Activated effector memory CD4-positive, alpha-beta T cell treated with anti-CD3 and anti-CD28 coated beads, Interleukin-2, amount 50 U/mL, for 16 hours (primary cell): Measurements from ENCODE around the gene ARMC2.
"Not testable (repeated sequence)": the region's sequence is repeated elsewhere in the genome, so short reads cannot be mapped to it uniquely, and the experiment has no call there.

ENCODE experiments used
- DNase-seq: peaks from one replicate; pipeline ENCODE4 v3.0.0-alpha.2; 2020

Gene ARMC2

GRCh38 chr6:108921547-108922361 is 73.5 kb downstream of the ARMC2 start:
- DNase-seq, result no peak

DNA sequence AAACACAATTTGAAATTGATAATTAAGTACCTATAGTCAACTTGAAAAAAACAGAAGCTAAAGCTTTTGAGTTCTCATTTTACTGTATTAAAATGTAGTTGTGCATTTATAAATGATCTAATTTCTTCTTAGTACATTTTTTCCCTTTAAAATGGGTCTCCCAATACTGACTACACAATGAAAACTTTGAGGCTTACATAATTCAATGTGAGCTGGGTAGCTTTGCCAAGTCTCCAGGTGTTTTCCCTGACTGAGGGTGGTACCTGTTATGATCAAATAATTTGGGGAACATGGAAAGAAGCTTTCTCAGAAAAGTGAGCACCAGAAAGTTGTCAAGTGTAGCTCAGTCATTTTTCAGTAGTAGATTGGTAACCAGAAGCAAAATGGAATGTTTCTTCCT is 74.3 kb downstream of the ARMC2 start:
- DNase-seq, result no peak

GRCh38 chr6:108927927-108928326 is 79.7 kb downstream of the ARMC2 start:
- DNase-seq, result no peak

- DNase-seq, result no peak
Measured at GRCh38 chr6:108928650-108929049, 80.4 kb downstream of the ARMC2 start.

DNA sequence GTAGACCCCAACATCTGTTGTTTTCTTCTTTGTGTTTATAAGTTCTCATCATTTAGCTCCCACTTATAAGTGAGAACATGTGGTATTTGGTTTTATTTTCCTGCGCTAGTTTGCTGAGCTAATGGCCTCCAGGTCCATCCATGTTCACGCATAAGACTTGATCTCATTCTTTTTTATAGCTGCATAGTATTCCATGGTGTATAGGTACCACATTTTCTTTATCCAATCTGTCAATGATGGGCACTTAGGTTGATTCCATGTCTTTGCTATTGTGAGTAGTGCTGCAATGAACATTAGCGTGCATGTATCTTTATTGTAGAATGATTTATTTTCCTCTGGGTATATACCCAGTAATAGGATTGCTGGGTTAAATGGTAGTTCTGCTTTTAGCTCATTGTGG is 82.9 kb downstream of the ARMC2 start:
- DNase-seq, result not testable (repeated sequence)

- no peak for DNase-seq
Measured at GRCh38 chr6:108937170-108937569, 88.9 kb downstream of the ARMC2 start.

- no peak for DNase-seq
Measured at GRCh38 chr6:108940741-108941140, 92.5 kb downstream of the ARMC2 start.

GRCh38 chr6:108941281-108941680 is 93.1 kb downstream of the ARMC2 start:
- DNase-seq, result no peak

- no peak for DNase-seq
Measured at GRCh38 chr6:108941859-108942258, 93.6 kb downstream of the ARMC2 start.

DNA sequence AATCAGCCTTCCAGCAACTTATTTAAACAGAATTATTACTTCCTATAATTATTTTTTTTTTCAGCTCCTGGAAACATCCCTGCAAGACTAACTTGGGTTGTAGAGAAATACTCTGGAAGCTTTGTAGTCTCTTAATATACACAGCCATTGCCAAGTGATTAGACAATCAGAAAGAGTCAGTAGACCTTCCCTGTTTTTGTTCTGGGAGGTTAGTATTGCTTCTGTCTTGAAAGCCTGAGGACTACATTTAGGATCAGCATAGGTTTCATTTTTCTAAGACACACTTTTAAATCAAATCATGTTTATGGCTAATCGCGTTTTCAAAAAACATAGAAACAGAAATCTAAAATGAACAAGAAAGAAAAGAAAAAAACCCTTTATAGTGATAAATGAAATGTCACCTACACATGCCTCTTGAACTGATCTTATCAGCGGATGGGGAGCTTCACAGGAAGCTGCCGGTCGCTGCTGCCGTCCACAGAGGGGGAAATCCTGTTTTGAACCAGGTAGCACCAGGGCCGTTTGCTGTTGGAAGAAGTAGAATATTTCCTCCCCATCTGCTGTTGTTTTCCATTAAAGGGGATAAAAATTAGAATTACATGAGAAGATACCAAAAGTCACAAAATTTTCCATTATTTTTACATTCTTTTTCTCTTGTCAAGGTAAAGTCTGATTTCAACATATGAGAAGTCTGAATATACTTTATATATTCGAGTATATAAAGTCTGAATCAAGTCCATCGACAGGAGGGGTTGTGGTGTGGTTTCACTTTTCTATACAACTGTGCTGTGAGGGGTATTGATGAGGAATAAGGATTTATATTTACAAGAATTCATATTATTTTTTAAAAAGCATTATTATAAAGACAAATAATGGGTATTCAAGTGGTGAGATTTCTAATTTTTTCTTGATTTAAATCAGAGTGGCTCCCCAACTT is 94.6 kb downstream of the ARMC2 start:
- peak; percentile 87 for DNase-seq

DNA sequence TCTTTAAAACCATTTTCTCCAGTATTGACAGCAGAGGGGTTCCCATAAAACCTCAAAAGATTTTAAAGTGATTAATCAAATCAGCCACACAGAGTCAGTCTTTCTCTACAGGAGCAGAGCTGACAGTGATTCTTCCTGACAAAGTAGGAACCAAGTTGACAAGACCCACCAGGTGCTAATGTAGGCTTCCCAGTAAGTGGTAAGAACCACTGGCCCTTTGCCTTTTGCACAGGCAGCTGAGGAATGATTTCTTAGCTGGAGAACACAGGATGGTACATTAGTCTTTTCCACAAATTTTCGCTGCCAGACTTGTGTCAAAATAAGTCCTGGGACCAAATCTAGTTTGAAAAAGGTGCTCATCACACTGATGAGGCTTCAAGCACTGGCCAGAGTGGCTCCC is 95.8 kb downstream of the ARMC2 start:
- DNase-seq, result no peak

DNA sequence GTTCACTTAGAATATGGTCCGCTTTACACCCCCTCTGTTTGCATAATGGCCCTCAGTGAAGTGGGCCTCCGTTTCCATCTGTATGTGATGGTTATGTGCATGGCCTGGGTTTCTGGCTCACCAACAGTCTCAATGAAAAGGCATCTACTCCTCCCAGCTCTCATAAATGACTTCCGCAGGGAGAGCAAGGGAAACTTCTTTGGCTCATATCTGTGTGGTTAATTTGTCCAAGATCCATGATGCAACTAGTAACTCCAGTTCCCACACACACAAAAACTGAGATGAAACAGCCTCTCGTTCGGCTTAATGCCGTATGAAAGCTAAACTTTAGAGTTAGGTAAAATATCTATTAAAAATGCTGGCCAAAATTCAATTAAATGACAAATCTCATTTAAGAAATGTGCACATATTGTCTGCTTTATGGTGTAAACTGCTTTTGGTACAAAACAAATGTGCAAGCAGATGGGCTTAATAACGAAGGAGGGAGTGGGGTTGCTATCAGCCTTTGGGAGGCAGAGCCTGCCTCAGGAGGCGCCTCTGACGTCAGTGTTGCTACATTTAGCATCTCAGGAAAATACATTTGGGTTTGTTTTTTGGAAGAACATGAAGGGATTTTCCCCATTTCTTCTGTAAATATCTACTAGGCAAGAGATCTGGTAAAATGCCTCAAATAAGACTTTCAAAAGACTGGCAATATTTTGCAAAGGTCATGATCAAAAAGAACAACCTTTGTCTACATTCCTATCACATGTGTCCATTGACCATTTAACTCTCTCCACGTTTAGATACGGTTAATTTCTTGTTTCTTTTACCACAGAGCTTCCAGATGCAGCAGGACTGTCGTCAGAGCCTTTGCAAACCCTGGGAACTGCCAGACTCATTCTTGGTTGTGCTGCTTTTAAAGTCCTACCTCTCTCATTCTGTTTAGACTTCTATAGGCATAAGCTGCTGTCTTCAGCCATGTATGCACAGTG is 96.8 kb downstream of the ARMC2 start:
- DNase-seq, result no peak

DNA sequence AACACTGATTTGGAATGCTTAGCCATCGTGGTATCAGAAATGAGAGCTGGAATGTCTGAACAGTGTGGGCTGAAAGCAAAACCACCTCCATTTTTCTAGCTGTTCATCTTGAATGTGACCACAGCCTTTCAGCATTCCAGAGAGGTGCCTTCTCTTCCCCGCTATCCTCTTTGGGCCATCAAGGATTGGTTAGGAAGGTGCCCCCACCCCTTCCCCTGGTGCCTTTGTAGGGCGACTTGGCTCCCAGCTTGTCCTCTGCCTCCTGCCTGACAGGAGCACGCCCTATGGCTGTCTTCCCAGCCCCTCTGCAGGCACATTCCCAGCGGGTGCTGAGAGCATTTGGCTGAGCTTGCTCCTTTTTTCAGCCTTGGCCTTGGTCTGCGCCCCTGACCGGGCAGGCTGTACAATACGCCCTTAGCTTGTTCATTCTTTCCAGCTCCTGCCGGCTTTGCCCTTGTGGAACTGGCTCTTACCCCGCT is 97.5 kb downstream of the ARMC2 start:
- DNase-seq, result no peak

DNA sequence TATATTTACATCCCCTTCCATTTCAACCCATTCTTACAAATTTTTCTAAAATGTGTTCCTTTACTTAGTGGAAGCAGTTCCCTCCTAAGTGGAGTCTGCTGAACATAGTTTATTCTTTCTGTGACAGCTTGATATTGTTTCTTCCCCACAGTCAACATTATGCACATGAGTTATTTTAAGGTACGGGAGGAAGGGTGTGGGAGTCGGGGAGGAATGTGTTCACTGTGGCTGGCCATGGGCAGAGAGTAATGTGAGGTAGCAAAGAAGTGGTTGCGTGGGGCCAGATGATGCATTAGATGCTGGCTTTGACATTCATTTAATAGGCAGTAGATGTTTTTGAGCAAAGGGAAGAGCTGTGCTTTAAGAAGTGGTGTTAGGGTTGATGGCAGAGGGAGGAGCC is 98.5 kb downstream of the ARMC2 start:
- DNase-seq, result no peak

DNA sequence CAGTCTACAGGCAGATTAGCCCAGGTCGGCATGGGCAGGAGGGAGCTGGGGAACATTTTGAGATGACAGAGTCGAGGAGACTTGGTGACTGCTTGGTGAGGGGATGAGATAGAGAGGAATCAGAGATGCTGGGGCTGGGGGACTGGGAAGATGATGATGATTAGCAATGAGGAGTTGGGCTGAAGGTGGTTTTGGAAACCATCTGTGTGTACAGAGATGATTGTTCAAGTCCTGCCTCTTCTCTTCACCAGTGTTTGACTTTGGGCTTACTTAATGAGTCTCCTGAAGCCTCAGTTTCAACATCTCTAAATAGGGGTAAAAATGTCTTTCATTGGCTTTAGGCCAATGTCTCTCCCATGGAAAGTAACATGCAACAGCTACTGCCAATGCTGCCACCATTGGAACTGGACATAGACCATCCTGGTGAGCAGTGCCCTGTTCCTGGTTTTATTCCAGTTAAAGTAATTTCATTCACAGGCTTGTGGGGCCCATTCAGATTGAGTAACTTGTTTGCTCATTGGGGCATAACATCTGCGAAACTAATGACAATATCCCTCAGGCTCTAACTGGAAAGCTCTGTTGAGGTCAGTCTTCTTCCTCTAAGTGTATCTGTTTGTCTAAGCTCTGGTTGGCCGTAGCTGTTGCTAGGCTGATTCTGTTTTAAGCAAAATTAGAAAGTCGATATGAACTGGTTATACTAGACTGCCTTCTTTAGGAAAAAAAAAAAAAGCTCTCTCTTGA is 99.1 kb downstream of the ARMC2 start:
- no peak for DNase-seq

GRCh38 chr6:108948181-108948661 is 100.0 kb downstream of the ARMC2 start:
- DNase-seq, result no peak

DNA sequence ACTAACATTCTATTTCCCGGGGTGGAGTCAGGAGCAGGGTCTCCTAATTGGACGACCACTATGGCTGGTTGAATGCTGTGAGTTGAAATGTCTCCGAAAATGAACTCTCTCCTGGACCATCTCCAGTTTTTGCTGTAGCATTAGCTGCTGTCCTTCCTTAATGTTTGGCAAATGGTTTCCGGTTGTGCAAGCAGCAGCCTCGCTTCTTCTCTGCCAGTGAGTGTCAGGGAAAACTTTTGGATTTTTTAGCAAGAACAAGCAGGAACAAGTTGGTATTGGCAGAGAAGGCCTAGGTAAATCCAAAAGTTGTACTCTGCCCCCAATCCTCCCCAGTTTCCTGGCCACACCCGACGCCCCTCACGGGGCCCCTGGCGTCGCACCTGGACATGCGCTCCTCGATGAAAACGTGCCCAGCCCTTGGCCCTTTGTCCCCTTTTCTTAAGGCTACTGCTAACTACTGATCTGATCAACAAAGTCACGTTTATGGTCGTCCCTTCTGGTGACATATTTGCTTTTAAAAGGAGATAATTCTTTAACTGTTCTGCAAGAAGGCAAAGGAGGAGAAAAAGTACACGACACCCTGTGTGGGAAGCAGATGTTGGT is 103.2 kb downstream of the ARMC2 start:
- DNase-seq, result no peak

DNA sequence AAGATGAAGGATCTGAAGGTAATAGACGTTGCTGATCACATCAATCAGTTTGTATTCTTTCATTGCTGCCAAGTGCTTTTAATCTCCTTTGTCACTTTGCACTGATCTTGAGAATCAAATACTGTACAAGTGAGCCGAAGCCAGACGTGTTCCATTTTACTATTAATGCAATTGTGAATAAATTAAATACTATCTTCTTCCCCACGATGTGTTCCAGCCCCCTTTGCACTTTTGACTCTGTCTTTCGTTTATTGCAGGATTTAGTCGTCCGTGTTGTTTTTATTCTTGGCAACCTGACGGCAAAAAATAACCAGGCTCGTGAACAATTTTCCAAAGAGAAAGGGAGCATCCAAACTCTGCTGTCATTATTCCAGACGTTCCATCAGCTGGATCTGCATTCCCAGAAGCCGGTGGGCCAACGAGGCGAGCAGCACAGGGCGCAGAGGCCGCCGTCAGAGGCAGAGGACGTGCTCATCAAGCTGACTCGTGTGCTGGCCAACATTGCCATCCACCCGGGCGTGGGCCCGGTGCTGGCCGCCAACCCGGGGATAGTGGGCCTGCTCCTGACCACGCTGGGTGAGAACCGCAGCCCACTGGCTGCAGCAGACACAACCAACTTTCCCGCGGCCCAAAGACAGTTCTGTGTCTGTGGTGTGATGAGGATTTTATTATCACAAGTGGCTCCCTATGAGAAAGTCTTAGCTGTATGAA is 104.7 kb downstream of the ARMC2 start:
- DNase-seq, result no peak

DNA sequence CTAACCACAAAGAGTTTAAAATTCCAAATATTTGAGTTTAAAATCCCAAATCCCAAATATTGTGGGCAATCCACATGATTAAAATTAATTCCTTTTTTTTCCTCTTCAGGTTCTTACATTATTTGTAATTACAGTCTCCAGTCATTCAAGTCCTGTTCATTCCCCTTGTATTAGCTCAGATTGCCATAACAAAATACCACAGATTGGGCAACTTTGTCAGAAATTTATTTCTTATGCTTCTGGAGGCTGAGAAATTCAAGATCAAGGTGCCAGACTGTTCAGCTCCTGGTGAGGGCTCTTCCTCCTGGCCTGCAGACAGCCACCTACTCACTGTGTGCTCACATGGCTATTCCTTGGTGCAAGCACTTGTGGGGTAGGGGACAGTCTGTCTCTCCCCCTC is 105.5 kb downstream of the ARMC2 start:
- no peak for DNase-seq

GRCh38 chr6:108955329-108955949 is 107.2 kb downstream of the ARMC2 start:
- no peak for DNase-seq
